Mammary microvascular endothelial cell (primary cell): ENCODE results near the gene B4GALT1. TPM values are rescaled to one million over a fixed set of nuclear protein-coding genes. Genes with fewer than 3 reads are reported as not detected.

ENCODE experiments used
- total RNA-seq: library from RNA; depleted of rRNA; stranded (reverse); fragments of >200 nt; gene quantifications from 2 replicates; pipeline ENCODE4 v1.2.3, GENCODE V29; 2015

Gene B4GALT1, protein sequence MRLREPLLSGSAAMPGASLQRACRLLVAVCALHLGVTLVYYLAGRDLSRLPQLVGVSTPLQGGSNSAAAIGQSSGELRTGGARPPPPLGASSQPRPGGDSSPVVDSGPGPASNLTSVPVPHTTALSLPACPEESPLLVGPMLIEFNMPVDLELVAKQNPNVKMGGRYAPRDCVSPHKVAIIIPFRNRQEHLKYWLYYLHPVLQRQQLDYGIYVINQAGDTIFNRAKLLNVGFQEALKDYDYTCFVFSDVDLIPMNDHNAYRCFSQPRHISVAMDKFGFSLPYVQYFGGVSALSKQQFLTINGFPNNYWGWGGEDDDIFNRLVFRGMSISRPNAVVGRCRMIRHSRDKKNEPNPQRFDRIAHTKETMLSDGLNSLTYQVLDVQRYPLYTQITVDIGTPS
- 30.3 and 36.7 TPM in 2 replicates for total RNA-seq

DNA sequence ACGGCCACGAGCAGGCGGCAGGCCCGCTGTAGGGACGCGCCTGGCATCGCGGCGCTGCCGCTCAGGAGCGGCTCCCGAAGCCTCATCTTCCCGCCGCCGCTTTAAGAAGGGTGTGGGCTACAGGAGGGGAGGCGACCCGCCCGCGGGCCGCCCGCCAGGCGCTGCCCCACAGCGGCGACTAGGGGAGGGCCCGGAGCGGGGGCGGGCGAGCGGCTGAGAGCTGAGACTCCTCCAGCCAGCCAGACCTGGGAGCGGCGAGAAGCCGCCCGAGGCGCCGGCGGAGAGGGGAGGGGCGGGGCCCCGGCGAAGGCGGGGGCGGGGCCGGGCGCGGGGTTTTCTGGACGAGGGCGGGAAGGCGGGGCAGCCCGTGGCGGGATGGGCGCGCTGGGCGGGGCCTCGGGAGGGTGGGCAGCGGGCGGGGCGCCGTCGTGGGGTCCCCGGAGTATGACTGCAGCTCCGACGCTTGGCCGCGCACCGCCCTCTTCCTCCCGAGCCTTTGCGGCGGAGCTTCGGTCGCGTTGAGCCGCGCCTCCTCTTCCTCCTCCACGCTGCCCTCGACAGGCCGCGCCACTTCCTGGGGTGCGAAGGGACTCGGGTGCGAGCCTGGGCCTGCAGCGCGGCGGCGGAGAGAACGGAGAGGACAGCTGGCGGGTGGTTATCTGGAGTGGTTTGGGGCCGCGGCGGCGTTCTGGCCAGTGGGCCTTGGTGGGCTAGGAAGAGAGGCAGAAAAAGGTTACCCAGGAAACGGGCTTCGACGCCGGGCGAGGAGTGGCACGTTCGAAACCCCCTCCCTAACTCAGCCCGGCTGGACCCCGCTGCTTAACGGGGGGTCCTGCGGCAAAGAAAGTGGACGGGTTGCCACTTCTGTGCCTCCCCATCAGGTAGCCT lies at the start of gene B4GALT1:
TSS of gene B4GALT1 (minus strand) at position 253 of the 888 bp plus-strand sequence. CDS start at position 86, 167 bp downstream.

DNA sequence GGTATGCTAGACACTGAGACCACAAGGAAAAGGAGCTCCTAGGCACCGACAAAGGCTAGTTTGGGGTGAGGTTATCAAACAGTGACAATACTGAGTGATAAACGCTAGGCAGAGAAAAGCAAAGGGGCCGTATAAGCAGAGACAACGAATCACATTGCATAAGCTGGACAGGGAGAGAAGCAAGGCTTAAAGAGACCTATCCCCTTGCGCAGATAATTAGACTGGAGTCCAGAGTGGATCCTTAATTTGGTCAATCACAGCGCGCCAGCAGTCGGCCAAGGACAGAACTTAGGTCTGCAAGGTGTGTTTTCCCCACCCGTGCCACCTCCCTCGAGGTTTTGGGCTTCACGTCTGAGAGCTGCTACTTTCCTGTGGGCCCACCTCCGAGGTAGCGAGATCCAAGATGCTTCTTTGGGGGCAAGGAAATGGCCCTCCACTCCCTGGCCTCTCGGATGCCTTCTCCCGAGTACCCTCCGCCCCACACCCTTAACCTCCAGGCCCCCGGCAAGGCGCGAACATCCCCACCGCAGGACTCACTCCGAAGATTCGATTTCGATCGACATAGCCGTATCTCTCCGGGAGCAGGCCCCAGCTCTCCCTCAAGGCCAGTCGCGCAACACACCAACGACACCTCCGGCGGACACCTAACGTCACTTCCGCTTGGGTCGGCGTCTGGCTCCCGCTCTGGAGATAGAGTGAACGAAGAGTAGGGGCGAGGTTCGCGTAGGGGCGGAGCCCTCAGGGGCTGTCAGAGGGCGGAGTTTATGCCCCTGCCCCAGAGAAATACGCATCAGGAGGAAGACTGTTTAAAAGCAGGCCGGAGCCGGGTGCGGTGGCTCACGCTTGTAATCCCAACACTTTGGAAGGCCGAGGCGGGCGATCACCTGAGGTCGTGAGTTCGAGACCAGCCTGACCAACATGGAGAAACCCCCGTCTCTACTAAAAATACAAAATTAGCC lies 90.8 kb downstream of the B4GALT1 start, which contains the start of gene SMU1:
TSS of gene SMU1 (minus strand) at position 629 of the 959 bp plus-strand sequence. CDS start at position 563, 66 bp downstream.

Other genes with a start within 250 kb of the B4GALT1 start
- 24.9 and 25.6 TPM in 2 replicates for gene APTX, start 165.7 kb downstream of the B4GALT1 start, total RNA-seq
- 248 and 274 TPM in 2 replicates for gene DNAJA1, start 142.1 kb downstream of the B4GALT1 start, total RNA-seq
- gene SMU1, start 90.7 kb downstream of the B4GALT1 start, total RNA-seq, result 17.9 and 18.7 TPM in 2 replicates
- not detected in 2 replicates for gene SPINK4, start 72.8 kb upstream of the B4GALT1 start, total RNA-seq
- 47.0 and 67.6 TPM in 2 replicates for gene BAG1, start 97.4 kb upstream of the B4GALT1 start, total RNA-seq
- gene CHMP5, start 97.7 kb upstream of the B4GALT1 start, total RNA-seq, result 70.3 and 77.7 TPM in 2 replicates
- gene NFX1, start 123.2 kb upstream of the B4GALT1 start, total RNA-seq, result 14.4 and 14.5 TPM in 2 replicates
- gene AQP7, start 235.2 kb upstream of the B4GALT1 start, total RNA-seq, result 0.07 TPM in 1 of 2 replicates, not detected in the other